Testis (tissue), 3 donors: ENCODE data around the gene C17orf113. TPM values are rescaled to one million over a fixed set of nuclear protein-coding genes. Genes with fewer than 3 reads are reported as not detected.

Experiments
- DNase-seq: peaks from one replicate; pipeline ENCODE4 v3.0.0-alpha.2; 2019
- H3K27ac ChIP-seq, 2 donors: fragments of 200-600 bp; sonication (generic); one replicate each; pipeline ENCODE4 v1.5.1; 2019
- H3K27me3 ChIP-seq: fragments of 200-600 bp; sonication (generic); one replicate; pipeline ENCODE4 v1.5.1; 2019
- H3K36me3 ChIP-seq: fragments of 200-600 bp; sonication (generic); one replicate; pipeline ENCODE4 v1.5.1; 2017; ENCODE audit warnings: low read depth; ENCODE audit errors: missing control alignments
- H3K4me1 ChIP-seq: fragments of 200-600 bp; sonication (generic); one replicate; pipeline ENCODE4 v1.5.1; 2019
- H3K4me3 ChIP-seq, 2 donors: fragments of 200-600 bp; sonication (generic); one replicate each; pipeline ENCODE4 v1.5.1; 2017 to 2019
- H3K9me3 ChIP-seq: fragments of 200-600 bp; sonication (generic); one replicate; pipeline ENCODE4 v1.5.1; 2017
- CTCF ChIP-seq, 3 experiments: fragments of 450-650 bp in 2 of 3; fragments of 200-600 bp in 1 of 3; sonication (generic) in 1 of 3; IDR thresholded peaks; one replicate each; pipeline ENCODE4 v1.5.1; 2016 to 2019; ENCODE audit warnings: antibody characterized with exemption in 3 of 3, mild to moderate bottlenecking in 2 of 3, moderate library complexity in 1 of 3
- POLR2A ChIP-seq: fragments of 450-650 bp; IDR thresholded peaks from one replicate; pipeline ENCODE4 v1.6.1; 2017; ENCODE audit warnings: antibody characterized with exemption, mild to moderate bottlenecking, moderate library complexity
- WGBS, 2 donors: methylation state at CpG; one replicate each; pipeline ENCODE4 v1.1.5; 2018; 5-methylcytosine and 5-hydroxymethylcytosine counted together
- intact Hi-C: fragments of 100-400 bp; cut with DNase I; formaldehyde crosslinking; loops from one replicate; pipeline ENCODE4 v1.15.1; 2023; ENCODE audit warnings: low total_unique reads
- polyA plus RNA-seq: library from polyadenylated mRNA; stranded (reverse); fragments of 350-450 nt; fragmentation: Illumina TruSeq; extraction: RNeasy Lipid Tissue Mini Kit (QIAGEN cat#74804); gene quantifications from one replicate; pipeline ENCODE4 v1.2.3, GENCODE V29; 2014; ENCODE audit warnings: low read depth, low replicate concordance; ENCODE audit not compliant: insufficient read depth
- total RNA-seq, 2 donors: library from RNA; depleted of rRNA; stranded (reverse); fragments of >200 nt; gene quantifications; one replicate each; pipeline ENCODE4 v1.2.3, GENCODE V29; 2016

The C17orf113 gene
- total and polyA plus RNA-seq, 3 donors from 2014 or later = 2.8 to 11.3 (median 7.7) TPM

DNA sequence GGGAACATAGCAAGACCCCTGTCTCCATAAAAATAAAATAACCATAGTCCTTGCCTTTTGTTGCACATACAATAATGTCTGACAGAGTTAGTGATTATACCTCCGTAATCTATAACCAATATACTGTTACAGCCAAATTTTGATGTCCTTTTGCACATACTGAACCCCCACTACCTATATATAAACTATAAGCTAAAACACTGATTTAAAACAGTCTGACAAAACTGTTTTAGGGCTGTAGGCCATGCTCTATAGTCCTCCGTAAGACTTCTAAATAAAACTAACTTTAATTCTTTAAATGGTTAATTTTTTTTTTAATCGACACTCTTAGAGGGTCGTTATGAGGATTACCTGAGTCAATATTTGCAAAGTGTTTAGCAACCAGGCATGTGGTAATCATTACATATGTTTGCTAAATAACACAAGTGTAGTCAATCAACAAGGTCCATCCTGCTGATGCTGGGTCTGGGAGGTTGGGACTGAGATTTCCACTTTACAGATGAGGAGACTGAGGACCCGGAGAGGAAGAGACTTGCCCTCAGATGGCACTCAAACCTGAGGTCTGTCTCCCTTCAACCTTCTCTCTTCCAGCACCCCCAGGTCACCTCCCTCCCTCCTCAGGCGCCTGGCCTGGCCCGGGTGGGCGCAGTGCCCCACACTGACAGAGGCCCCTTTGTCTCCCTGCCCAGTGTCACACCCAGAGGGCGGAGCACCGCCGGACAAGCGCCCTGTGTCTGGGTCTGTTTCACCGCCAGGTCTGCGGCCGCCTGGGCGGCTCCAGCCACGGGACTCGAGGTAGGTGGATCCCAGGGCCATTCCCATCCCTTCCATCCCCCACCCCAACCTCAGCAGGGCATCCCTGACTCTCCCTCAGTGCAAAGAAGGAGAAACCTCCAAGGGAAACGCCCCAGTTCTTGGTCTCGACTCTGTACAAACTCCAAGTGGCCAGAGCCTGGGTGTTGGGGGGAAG is 37.6 kb upstream of the C17orf113 start:
- Histone ChIP-seq H3K9me3 (no peaks in the 10 kb centered on the region), H3K27me3 (no peaks in the 10 kb centered on the region), H3K4me1 (peaks cover 17% of the 10 kb centered on the region), H3K36me3 (no peaks in the 10 kb centered on the region), H3K27ac (peak overlapping the region; percentile 65 to 76), H3K4me3 (no peak overlapping the region)
- intact Hi-C loops = no loop called here
- no peak for TF ChIP-seq POLR2A
- TF ChIP-seq CTCF (IDR thresholded peaks at IDR 0.05) = no peak
- WGBS, 2 donors = 71 to 80% methylated on average over 16 to 20 of the region's 20 CpGs
- peak; percentile 81 for DNase-seq

DNA sequence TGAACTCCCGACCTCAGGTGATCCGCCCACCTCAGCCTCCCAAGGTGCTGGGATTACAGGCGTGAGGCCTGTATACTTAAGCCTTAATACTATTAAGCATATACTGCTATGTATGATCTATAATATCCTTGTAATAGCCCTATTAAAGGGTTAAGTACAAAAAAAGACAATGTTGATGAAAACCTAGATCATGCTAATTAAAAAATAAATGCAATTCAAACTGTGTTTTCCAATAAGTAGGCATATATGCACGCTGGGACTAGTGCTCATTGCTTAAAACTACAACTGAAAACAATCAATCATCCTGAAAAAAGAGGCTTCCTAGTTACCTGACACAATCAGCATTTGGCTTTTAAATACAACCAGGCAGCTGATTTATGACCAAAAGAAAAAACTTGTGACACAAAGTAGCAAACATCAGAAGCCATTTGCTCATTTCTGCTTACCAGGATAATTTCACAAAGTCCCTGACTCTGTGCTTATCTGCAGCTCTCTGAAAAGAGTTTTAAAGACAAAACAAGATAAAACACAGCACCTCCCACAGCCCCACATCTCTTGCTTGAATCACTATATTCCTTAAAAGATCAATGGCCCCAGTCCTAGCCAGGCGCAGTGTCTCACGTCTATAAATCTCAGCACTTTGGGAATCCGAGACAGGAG is 36.8 kb upstream of the C17orf113 start:
- WGBS, 2 donors = 64 to 78% methylated on average over 7 of the region's 7 CpGs
- H3K27me3 ChIP-seq = no peaks in the 10 kb centered on the region
- no peak for TF ChIP-seq CTCF (IDR thresholded peaks at IDR 0.05)
- no peak for TF ChIP-seq POLR2A
- H3K4me3 ChIP-seq = no peak overlapping the region
- peaks cover 14% of the 10 kb centered on the region for H3K4me1 ChIP-seq
- H3K27ac ChIP-seq = peak overlapping the region; percentile 72 to 76
- intact Hi-C loops = no loop called here
- peak; percentile 76 for DNase-seq
- no peaks in the 10 kb centered on the region for H3K9me3 ChIP-seq
- no peaks in the 10 kb centered on the region for H3K36me3 ChIP-seq

DNA sequence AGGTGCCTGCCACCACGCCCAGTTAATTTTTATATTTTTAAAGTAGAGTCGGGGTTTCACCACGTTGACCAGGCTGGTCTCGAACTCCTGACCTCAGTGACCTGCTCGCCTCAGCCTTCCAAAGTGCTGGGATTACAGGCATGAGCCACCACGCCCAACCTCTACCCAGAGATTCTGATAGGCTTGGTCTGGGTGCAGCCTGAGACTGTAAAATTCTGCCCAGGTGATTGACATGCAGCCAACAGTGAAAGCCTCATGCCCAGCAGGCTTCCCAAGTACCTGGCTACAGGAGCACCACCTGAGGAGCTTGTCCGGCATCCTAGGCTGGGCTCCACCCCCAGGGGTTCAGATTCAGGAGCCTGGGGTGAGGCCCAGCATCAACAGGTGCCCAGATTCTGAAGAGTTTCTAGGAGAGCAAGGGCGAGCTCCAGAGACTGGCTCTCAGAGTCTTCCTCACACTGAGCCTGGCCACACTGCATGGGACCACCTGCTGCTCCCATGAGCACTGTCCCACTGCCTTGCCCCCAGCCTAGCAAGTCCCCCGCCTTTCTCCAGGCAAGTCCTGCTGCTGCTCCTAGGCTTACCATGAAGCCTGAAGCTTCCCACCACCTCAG is 31.2 kb upstream of the C17orf113 start:
- WGBS, 2 donors = 93 to 98% methylated on average over 8 to 9 of the region's 9 CpGs
- no peak overlapping the region for H3K4me3 ChIP-seq
- TF ChIP-seq POLR2A = no peak
- TF ChIP-seq CTCF (IDR thresholded peaks at IDR 0.05) = no peak
- no peak overlapping the region for H3K27ac ChIP-seq
- peaks cover 10% of the 10 kb centered on the region for H3K4me1 ChIP-seq
- DNase-seq = no peak
- H3K27me3 ChIP-seq = no peaks in the 10 kb centered on the region
- H3K36me3 ChIP-seq = no peaks in the 10 kb centered on the region
- intact Hi-C loops = no loop called here
- no peaks in the 10 kb centered on the region for H3K9me3 ChIP-seq

DNA sequence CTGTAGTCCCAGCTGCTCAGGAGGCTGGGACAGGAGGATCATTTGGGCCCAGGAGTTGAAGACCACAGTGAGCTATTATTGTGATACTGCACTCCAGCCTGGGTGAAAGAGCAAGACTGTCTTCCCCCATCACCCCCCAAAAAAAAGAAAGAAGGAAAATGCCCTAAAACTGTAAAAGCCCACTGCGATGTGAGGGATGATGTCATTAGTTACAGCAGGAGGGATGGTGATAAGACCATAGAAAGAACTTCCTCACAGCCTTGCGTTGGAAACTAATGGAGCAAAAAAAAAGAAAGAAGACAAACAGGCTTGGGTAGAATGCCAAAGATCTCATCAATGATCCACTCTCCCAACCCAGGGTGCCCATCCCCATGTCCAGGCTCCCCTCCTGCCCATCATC is 29.1 kb upstream of the C17orf113 start:
- intact Hi-C loops = no loop called here
- no peak for TF ChIP-seq CTCF (IDR thresholded peaks at IDR 0.05)
- no peak for TF ChIP-seq POLR2A
- no peaks in the 10 kb centered on the region for H3K27me3 ChIP-seq
- H3K36me3 ChIP-seq = no peaks in the 10 kb centered on the region
- WGBS, 2 donors = 73 to 88% methylated on average over 2 of the region's 2 CpGs
- peaks cover 10% of the 10 kb centered on the region for H3K4me1 ChIP-seq
- H3K4me3 ChIP-seq = no peak overlapping the region
- no peaks in the 10 kb centered on the region for H3K9me3 ChIP-seq
- DNase-seq = no peak
- no peak overlapping the region for H3K27ac ChIP-seq
